ENCODE data around the gene DISP2.

GRCh38 chr15:40340740-40341400, 17.1 kb upstream of the DISP2 start, which contains the start of gene CCDC9B:
- TF ChIP-seq CTCF (conservative IDR thresholded peaks at IDR 0.05; ENCODE audit: low read depth, low read length) (no peak), EZH2phosphoT487 (IDR thresholded peaks at IDR 0.05; ENCODE audit: borderline replicate concordance, low read length) (no peak)
